Measurements from ENCODE around the gene SGMS1.
"Not testable (repeated sequence)": the region's sequence is repeated elsewhere in the genome, so short reads cannot be mapped to it uniquely, and the experiment has no call there.

SGMS1 gene

GRCh38 chr10:50529660-50530059 lies 94.1 kb downstream of the SGMS1 start:
- DNase-seq, result no peak

GRCh38 chr10:50528206-50528605 lies 95.5 kb downstream of the SGMS1 start:
- DNase-seq, result no peak

GRCh38 chr10:50527442-50528043 lies 96.2 kb downstream of the SGMS1 start:
- DNase-seq, result no peak

- no peak for DNase-seq
Observed at GRCh38 chr10:50526185-50526584, 97.6 kb downstream of the SGMS1 start.

- no peak for DNase-seq
Observed at GRCh38 chr10:50523357-50523756, 100.4 kb downstream of the SGMS1 start.

GRCh38 chr10:50522908-50523307 lies 100.8 kb downstream of the SGMS1 start:
- no peak for DNase-seq

GRCh38 chr10:50520115-50520514 lies 103.6 kb downstream of the SGMS1 start:
- DNase-seq, result no peak

GRCh38 chr10:50517626-50518025 lies 106.1 kb downstream of the SGMS1 start:
- no peak for DNase-seq

GRCh38 chr10:50516171-50516570 lies 107.6 kb downstream of the SGMS1 start:
- DNase-seq, result no peak

- DNase-seq, result no peak
Observed at GRCh38 chr10:50515420-50515819, 108.3 kb downstream of the SGMS1 start.

- no peak for DNase-seq
Observed at GRCh38 chr10:50514995-50515394, 108.8 kb downstream of the SGMS1 start.

GRCh38 chr10:50513956-50514355 lies 109.8 kb downstream of the SGMS1 start:
- no peak for DNase-seq

- no peak for DNase-seq
Observed at GRCh38 chr10:50512743-50513416, 110.9 kb downstream of the SGMS1 start.

- no peak for DNase-seq
Observed at GRCh38 chr10:50512214-50512595, 111.6 kb downstream of the SGMS1 start.

GRCh38 chr10:50511492-50512213 lies 112.1 kb downstream of the SGMS1 start:
- DNase-seq, result no peak

- DNase-seq, result no peak
Observed at GRCh38 chr10:50510517-50511473, 113.0 kb downstream of the SGMS1 start.

- no peak for DNase-seq
Observed at GRCh38 chr10:50508315-50509051, 115.3 kb downstream of the SGMS1 start.

- DNase-seq, result no peak
Observed at GRCh38 chr10:50506861-50507573, 116.7 kb downstream of the SGMS1 start.

GRCh38 chr10:50504389-50504788 lies 119.4 kb downstream of the SGMS1 start:
- DNase-seq, result no peak

GRCh38 chr10:50503661-50504320 lies 120.0 kb downstream of the SGMS1 start:
- no peak for DNase-seq

- not testable (repeated sequence) for DNase-seq
Observed at GRCh38 chr10:50503156-50503555, 120.6 kb downstream of the SGMS1 start.
